ENCODE results near the gene ACACA.
A peak's percentile ranks its signal among the peaks of the same experiment; 100 is the strongest.

ACACA gene

DNA sequence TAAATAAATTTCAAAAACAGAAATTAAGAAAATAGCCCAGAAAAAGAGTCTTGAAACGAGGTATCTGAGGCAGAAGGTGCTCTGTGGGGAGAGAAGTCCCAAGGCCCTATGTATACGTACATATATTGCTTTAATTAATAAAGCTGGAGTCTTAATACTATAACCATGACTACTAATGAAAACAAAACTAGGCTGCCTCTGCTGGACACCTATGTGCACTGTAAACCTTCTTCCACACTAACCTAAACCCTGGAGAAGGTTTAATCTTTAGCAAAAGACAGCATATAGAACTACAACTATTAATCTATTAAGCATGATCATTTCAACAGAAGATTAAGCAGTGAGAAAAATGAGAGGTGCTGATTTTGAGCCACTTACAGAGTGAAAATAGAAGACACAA lies 184.8 kb downstream of the ACACA start:
- no peaks in the 10 kb centered on the region for H3F3A ChIP-seq (ENCODE audit: insufficient read depth, low read length)
- no peak overlapping the region for H2AFZ ChIP-seq (ENCODE audit: low read length)
- H3K27me3 ChIP-seq (replicated peaks; ENCODE audit: insufficient read depth, low read length) = no peaks in the 10 kb centered on the region
- no peak overlapping the region for H3K9ac ChIP-seq (ENCODE audit: low read length)
- H3K9me3 ChIP-seq (replicated peaks; ENCODE audit: insufficient read depth, low read length) = no peaks in the 10 kb centered on the region
- no peaks in the 10 kb centered on the region for H3K4me1 ChIP-seq (ENCODE audit: low read length)
- H4K20me1 ChIP-seq (ENCODE audit: insufficient read depth, low read length) = no peaks in the 10 kb centered on the region
- TF ChIP-seq EZH2phosphoT487 (IDR thresholded peaks at IDR 0.05; ENCODE audit: low read length) = no peak
- TF ChIP-seq, protein P1, sequence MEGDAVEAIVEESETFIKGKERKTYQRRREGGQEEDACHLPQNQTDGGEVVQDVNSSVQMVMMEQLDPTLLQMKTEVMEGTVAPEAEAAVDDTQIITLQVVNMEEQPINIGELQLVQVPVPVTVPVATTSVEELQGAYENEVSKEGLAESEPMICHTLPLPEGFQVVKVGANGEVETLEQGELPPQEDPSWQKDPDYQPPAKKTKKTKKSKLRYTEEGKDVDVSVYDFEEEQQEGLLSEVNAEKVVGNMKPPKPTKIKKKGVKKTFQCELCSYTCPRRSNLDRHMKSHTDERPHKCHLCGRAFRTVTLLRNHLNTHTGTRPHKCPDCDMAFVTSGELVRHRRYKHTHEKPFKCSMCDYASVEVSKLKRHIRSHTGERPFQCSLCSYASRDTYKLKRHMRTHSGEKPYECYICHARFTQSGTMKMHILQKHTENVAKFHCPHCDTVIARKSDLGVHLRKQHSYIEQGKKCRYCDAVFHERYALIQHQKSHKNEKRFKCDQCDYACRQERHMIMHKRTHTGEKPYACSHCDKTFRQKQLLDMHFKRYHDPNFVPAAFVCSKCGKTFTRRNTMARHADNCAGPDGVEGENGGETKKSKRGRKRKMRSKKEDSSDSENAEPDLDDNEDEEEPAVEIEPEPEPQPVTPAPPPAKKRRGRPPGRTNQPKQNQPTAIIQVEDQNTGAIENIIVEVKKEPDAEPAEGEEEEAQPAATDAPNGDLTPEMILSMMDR (IDR thresholded peaks at IDR 0.05; ENCODE audit: low read length) = no peak
- no peak for TF ChIP-seq EZH2 (optimal IDR thresholded peaks at IDR 0.05; ENCODE audit: low read depth, low read length)
- H3K4me2 ChIP-seq (ENCODE audit: low read depth, low read length) = no peak overlapping the region
- no peaks in the 10 kb centered on the region for H3K9me2 ChIP-seq (replicated peaks; ENCODE audit: insufficient read depth, low read length)
- H3K27ac ChIP-seq (ENCODE audit: low read length) = no peak overlapping the region
- no peak for DNase-seq
- no peaks in the 10 kb centered on the region for H3K79me2 ChIP-seq (ENCODE audit: low read length)
- no peak overlapping the region for H3K4me3 ChIP-seq (ENCODE audit: low read length)
- H3K36me3 ChIP-seq (replicated peaks; ENCODE audit: insufficient read depth, low read length) = no peaks in the 10 kb centered on the region

- Histone ChIP-seq H3K27ac (ENCODE audit: low read length) (no peak overlapping the region), H3K27me3 (replicated peaks; ENCODE audit: insufficient read depth, low read length) (no peaks in the 10 kb centered on the region)
Observed at GRCh38 chr17:37220607-37220953, 186.1 kb downstream of the ACACA start.

GRCh38 chr17:37219876-37220606 lies 186.6 kb downstream of the ACACA start:
- DNase-seq = no peak
- no peak for TF ChIP-seq EZH2 (optimal IDR thresholded peaks at IDR 0.05; ENCODE audit: low read depth, low read length)
- TF ChIP-seq, protein P1 (IDR thresholded peaks at IDR 0.05; ENCODE audit: low read length) = no peak
- no peak for TF ChIP-seq EZH2phosphoT487 (IDR thresholded peaks at IDR 0.05; ENCODE audit: low read length)
- no peak overlapping the region for H3K4me3 ChIP-seq (ENCODE audit: low read length)

More at GRCh38 chr17:37220607-37220953, 186.1 kb downstream of the ACACA start:
- Histone ChIP-seq H3K36me3 (replicated peaks; ENCODE audit: insufficient read depth, low read length) (no peaks in the 10 kb centered on the region), H3F3A (ENCODE audit: insufficient read depth, low read length) (no peaks in the 10 kb centered on the region), H3K9me2 (replicated peaks; ENCODE audit: insufficient read depth, low read length) (no peaks in the 10 kb centered on the region), H3K4me2 (ENCODE audit: low read depth, low read length) (no peak overlapping the region), H4K20me1 (ENCODE audit: insufficient read depth, low read length) (no peaks in the 10 kb centered on the region), H3K79me2 (ENCODE audit: low read length) (no peaks in the 10 kb centered on the region), H3K9me3 (replicated peaks; ENCODE audit: insufficient read depth, low read length) (no peaks in the 10 kb centered on the region), H3K4me3 (ENCODE audit: low read length) (no peak overlapping the region), H3K9ac (ENCODE audit: low read length) (no peak overlapping the region), H2AFZ (ENCODE audit: low read length) (no peak overlapping the region), H3K4me1 (ENCODE audit: low read length) (no peaks in the 10 kb centered on the region)
- TF ChIP-seq, protein P1 (IDR thresholded peaks at IDR 0.05; ENCODE audit: low read length) = peak; percentile 33
- no peak for TF ChIP-seq EZH2phosphoT487 (IDR thresholded peaks at IDR 0.05; ENCODE audit: low read length)
- no peak for TF ChIP-seq EZH2 (optimal IDR thresholded peaks at IDR 0.05; ENCODE audit: low read depth, low read length)
- peak; percentile 12 for DNase-seq

More at GRCh38 chr17:37219876-37220606, 186.6 kb downstream of the ACACA start:
- Histone ChIP-seq H3K9me2 (replicated peaks; ENCODE audit: insufficient read depth, low read length) (no peaks in the 10 kb centered on the region), H3F3A (ENCODE audit: insufficient read depth, low read length) (no peaks in the 10 kb centered on the region), H3K79me2 (ENCODE audit: low read length) (no peaks in the 10 kb centered on the region), H3K9me3 (replicated peaks; ENCODE audit: insufficient read depth, low read length) (no peaks in the 10 kb centered on the region), H3K9ac (ENCODE audit: low read length) (no peak overlapping the region), H3K27ac (ENCODE audit: low read length) (no peak overlapping the region), H2AFZ (ENCODE audit: low read length) (no peak overlapping the region), H3K27me3 (replicated peaks; ENCODE audit: insufficient read depth, low read length) (no peaks in the 10 kb centered on the region), H3K4me1 (ENCODE audit: low read length) (no peaks in the 10 kb centered on the region), H3K36me3 (replicated peaks; ENCODE audit: insufficient read depth, low read length) (no peaks in the 10 kb centered on the region), H3K4me2 (ENCODE audit: low read depth, low read length) (no peak overlapping the region), H4K20me1 (ENCODE audit: insufficient read depth, low read length) (no peaks in the 10 kb centered on the region)

All from MM.1S (cell line).